Measurements from ENCODE around the gene FYB2.

The FYB2 gene

DNA sequence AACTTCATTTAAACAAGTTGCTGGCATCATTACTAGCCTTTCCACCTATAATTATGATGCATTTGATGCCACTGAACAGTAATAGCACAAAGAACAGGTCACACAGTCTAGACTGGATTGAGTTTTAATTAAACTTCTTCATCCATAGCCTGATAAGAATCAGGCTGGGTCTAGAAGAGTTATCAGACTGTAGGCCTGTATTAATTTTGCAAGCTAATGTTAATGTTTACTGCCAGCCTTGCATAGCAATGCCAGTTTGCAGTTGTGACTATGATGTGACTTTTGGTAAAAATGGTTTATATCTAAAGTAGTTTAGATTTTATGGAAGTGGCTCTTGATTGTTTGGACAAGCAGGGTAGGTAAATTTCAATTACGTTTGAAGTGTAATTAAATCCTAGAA, 106.1 kb downstream of the FYB2 start:
- ChIA-PET CTCF (no interaction called here), POLR2A (no interaction called here)
- no peak for DNase-seq (ENCODE audit: low read depth, low spot score)
- TF ChIP-seq, protein P1, sequence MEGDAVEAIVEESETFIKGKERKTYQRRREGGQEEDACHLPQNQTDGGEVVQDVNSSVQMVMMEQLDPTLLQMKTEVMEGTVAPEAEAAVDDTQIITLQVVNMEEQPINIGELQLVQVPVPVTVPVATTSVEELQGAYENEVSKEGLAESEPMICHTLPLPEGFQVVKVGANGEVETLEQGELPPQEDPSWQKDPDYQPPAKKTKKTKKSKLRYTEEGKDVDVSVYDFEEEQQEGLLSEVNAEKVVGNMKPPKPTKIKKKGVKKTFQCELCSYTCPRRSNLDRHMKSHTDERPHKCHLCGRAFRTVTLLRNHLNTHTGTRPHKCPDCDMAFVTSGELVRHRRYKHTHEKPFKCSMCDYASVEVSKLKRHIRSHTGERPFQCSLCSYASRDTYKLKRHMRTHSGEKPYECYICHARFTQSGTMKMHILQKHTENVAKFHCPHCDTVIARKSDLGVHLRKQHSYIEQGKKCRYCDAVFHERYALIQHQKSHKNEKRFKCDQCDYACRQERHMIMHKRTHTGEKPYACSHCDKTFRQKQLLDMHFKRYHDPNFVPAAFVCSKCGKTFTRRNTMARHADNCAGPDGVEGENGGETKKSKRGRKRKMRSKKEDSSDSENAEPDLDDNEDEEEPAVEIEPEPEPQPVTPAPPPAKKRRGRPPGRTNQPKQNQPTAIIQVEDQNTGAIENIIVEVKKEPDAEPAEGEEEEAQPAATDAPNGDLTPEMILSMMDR (IDR thresholded peaks at IDR 0.05; ENCODE audit: insufficient read depth, low read length, missing control alignments): no peak
- H3K4me3 ChIP-seq (ENCODE audit: low read depth, low read length): no peak overlapping the region

DNA sequence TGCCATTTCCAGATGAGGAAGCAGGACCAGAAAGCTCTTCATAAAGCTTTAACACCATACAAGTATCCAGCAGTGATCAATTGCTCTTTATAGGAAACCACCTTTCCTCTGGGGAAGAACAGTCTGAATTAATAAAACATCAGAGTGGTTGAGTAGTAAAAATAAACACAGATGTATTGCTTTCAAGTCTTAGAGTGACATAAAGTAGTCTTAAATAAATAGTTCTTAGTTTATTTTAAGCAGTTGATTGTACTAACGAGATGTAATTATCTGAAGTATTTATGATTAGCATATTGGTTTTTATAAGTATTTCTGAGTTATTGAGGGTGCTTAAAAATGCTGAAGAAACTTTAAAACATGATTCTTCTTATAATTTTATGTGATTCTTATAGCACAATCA, 107.1 kb downstream of the FYB2 start:
- ChIA-PET POLR2A (no interaction called here), CTCF (interaction anchor here (1.0 to 4.2 kb wide), 2 partner anchors 91 to 109 kb away, joined by 3 to 34 read pairs; partner anchors contain the start of gene FYB2)
- no peak for DNase-seq (ENCODE audit: low read depth, low spot score)
- TF ChIP-seq, protein P1 (IDR thresholded peaks at IDR 0.05; ENCODE audit: insufficient read depth, low read length, missing control alignments): no peak
- H3K4me3 ChIP-seq (ENCODE audit: low read depth, low read length): no peak overlapping the region

DNA sequence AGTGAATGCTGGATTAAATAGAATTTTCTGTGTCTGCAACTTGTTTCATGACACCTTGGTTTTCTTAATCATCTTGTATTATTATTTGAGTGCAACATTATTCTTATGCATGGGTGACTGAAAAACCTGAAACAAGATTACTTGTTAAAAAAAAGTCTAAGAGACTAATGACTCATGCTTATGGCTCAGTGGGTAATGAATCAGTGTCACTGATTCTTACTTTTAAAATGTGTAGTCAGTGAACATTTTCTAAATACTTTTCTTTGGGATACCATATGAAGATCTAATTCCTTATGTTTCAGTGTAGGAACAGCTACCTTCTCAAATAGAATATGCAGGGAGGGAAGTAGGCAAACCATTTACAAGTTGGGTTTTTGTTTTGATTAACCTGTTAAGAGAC, 108.6 kb downstream of the FYB2 start:
- peak; percentile 51 for DNase-seq (ENCODE audit: low read depth, low spot score)
- POLR2A ChIA-PET: no interaction called here
- CTCF ChIA-PET: interaction anchor here (1.1 to 4.2 kb wide), 12 partner anchors 10 to 1427 kb away, joined by 3 to 37 read pairs (median 7); partner anchors contain the start of gene FYB2
- TF ChIP-seq, protein P1 (IDR thresholded peaks at IDR 0.05; ENCODE audit: insufficient read depth, low read length, missing control alignments): no peak
- no peak overlapping the region for H3K4me3 ChIP-seq (ENCODE audit: low read depth, low read length)

DNA sequence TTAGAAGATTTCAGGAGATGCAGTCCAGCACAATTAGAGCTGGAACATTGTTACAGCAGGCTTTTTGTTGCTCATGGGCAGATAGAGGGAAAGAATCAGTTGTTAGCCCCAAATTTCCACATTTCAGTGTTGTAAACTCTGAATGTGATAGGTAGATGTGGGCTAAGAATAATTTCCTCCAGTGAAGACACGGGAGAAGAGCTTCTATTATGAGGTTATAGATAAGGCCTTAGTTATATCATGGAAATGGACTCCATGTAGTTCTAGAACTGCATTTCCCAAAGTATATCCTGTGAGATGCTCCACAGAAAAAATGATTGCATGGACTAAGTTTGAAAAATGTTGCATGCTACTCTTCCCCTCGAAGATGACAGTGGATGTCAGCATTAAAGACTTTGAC, 109.2 kb downstream of the FYB2 start:
- TF ChIP-seq, protein P1 (IDR thresholded peaks at IDR 0.05; ENCODE audit: insufficient read depth, low read length, missing control alignments): no peak
- POLR2A ChIA-PET: no interaction called here
- DNase-seq (ENCODE audit: low read depth, low spot score): no peak
- CTCF ChIA-PET: interaction anchor here (0.7 to 4.2 kb wide), 22 partner anchors 8 to 1429 kb away, joined by 3 to 37 read pairs (median 5); partner anchors contain the start of genes FYB2 and PRKAA2
- no peak overlapping the region for H3K4me3 ChIP-seq (ENCODE audit: low read depth, low read length)

DNA sequence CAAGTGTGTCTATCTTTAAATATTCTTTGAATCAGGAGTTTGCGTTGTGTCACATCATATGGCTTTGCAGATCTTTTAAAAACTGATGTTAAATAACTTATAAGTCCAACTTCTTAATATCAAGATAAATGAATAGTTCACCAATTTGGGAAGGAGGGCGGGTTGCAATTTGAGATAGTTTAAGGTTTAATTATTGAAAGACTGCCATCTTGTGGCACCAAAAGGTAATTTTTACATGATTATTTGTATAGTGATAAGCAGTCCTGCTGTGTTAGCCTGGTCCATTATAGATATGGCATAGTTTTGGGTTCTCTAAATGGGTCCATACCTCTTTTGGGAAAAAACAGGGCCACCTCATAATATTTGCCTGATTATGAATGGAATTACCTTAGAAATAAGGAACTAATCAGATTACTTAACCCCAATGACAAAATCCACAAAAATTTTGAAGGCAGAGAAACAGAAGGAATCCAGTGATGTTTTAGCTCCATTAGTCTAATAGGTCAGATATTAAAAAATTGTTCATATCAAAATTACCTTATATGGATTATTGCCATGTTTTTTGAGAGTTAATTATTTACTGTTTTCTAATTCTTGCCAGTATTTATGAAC, 109.8 kb downstream of the FYB2 start:
- H3K4me3 ChIP-seq (ENCODE audit: low read depth, low read length): no peak overlapping the region
- ChIA-PET POLR2A (no interaction called here), CTCF (interaction anchor here (0.7 to 4.2 kb wide), 33 partner anchors 9 to 1429 kb away, joined by 3 to 37 read pairs (median 4); partner anchors contain the start of genes FYB2, PLPP3 and PRKAA2)
- DNase-seq (ENCODE audit: low read depth, low spot score): peak; percentile 10
- TF ChIP-seq, protein P1 (IDR thresholded peaks at IDR 0.05; ENCODE audit: insufficient read depth, low read length, missing control alignments): peak; percentile 14

DNA sequence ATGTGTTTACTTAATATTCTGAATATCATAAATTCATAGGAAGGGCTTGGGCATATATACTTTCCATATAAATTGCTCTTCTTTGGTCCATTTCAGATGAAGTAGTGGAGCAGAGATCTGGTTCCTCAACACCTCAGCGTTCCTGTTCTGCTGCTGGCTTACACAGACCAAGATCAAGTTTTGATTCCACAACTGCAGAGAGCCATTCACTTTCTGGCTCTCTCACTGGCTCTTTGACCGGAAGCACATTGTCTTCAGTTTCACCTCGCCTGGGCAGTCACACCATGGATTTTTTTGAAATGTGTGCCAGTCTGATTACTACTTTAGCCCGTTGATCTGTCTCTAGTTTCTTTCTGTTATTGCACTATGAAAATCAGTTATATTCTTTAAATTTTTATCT, 111.8 kb downstream of the FYB2 start:
- DNase-seq (ENCODE audit: low read depth, low spot score): no peak
- H3K4me3 ChIP-seq (ENCODE audit: low read depth, low read length): no peak overlapping the region
- TF ChIP-seq, protein P1 (IDR thresholded peaks at IDR 0.05; ENCODE audit: insufficient read depth, low read length, missing control alignments): no peak
- ChIA-PET CTCF (no interaction called here), POLR2A (no interaction called here)
